ENCODE measurements around the gene UNC13A.

Gene UNC13A

DNA sequence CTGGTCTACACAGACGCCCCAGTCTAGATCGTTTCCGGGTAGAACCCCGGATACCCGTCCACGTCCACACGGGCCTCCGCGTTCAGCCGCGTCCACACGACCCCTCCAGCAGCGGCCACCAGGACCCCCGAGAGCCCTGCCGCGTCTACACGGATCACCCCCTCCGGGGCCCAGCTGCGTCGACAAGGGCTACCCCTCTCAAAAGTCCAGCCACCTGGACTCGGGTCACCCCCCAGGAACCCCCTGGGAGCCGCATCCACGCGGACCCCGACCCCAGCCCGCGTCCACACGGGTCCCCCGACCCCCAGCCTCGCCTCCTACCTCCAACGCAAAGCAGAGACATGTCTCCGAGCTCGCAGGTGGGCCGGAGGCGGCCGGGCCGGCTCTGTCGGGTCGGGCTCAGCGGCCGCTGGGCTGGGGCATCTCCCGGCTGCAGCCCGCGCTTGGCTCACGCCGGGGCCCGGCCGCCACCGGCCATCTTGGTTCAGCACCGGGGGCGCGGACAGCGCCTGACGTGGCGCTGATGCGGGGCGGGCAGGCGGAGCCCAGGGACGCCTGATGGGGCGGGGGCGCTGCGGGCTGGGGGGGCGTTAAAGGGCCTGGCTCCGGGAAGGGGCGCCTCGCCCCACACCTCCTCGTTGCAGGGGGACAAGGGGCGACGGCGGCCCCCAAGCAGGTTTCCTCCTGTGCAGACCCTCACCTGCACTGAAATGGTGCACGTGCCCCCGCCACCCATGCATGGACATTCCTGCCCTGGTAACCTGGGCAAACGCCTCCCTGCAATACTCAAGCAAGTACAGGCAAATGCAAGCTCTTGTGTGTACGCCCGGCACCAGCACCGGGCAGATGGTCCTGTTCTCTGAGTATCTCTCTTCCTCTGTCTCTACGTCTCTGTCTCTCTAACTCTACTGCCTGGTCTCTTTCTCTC, at the start of gene UNC13A:
UNC13A (minus strand) TSS at position 498 of the 928 bp plus-strand sequence; CDS start at position 343, 155 bp downstream.
- peak; percentile 72 for DNase-seq

DNA sequence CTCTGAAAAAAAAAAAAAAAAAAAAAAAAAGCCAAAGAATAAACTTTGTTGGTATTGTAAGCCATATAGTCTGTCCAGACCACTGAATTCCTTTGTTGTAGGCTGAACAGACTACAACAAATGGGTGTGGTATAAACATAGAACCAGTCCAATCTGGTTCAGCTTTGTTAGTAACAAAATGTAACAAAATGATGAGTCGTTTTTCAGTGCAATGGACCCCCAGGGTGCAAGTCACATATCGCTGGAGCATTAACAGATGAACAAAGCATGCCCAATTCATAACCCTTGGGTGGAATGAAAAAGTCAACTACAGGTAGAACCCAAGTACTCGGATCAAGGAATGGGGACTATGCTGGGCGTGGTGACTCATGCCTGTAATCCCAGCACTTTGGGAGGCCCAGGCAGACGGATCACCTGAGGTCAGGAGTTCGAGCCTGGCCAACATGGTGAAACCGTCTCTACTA, 49.6 kb upstream of the UNC13A start:
- DNase-seq = no peak

DNA sequence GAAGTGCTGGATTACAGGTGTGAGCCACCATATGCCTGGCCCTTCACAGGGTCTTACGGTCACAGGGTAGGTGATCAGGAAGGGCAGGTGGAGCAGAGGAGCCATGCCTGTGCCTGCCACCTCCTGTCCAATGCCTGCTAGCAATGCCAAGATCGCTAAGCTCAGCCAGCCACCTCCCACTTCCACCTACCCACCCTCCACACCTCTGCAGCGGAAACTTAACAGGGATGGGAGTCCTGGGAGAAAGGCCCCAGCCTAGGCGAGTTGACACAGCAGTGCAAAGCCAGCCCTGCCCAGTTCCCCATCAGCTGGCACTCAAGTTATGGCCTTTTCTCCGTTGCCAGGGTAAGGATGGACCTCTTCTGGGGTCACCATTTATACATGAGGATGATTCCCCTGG, 47.3 kb upstream of the UNC13A start:
- DNase-seq = no peak

GRCh38 chr19:17734146-17734545, 46.0 kb upstream of the UNC13A start:
- no peak for DNase-seq

- DNase-seq = no peak
Observed at GRCh38 chr19:17733127-17733526, 45.0 kb upstream of the UNC13A start.

DNA sequence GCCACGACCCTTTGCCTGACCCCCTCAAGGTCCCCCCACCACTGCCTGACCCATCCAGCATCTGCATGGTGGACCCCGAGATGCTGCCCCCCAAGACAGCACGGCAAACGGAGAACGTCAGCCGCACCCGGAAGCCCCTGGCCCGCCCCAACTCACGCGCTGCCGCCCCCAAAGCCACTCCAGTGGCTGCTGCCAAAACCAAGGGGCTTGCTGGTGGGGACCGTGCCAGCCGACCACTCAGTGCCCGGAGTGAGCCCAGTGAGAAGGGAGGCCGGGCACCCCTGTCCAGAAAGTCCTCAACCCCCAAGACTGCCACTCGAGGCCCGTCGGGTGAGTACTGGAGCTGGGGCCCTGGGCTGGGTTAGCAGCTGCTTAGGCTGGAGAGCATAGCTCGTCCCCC, 39.7 kb upstream of the UNC13A start:
- no peak for DNase-seq

DNA sequence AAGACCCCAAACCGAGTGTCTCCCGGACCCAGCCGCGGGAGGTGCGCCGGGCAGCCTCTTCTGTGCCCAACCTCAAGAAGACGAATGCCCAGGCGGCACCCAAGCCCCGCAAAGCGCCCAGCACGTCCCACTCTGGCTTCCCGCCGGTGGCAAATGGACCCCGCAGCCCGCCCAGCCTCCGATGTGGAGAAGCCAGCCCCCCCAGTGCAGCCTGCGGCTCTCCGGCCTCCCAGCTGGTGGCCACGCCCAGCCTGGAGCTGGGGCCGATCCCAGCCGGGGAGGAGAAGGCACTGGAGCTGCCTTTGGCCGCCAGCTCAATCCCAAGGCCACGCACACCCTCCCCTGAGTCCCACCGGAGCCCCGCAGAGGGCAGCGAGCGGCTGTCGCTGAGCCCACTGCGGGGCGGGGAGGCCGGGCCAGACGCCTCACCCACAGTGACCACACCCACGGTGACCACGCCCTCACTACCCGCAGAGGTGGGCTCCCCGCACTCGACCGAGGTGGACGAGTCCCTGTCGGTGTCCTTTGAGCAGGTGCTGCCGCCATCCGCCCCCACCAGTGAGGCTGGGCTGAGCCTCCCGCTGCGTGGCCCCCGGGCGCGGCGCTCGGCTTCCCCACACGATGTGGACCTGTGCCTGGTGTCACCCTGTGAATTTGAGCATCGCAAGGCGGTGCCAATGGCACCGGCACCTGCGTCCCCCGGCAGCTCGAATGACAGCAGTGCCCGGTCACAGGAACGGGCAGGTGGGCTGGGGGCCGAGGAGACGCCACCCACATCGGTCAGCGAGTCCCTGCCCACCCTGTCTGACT, 39.0 kb upstream of the UNC13A start:
- no peak for DNase-seq

DNA sequence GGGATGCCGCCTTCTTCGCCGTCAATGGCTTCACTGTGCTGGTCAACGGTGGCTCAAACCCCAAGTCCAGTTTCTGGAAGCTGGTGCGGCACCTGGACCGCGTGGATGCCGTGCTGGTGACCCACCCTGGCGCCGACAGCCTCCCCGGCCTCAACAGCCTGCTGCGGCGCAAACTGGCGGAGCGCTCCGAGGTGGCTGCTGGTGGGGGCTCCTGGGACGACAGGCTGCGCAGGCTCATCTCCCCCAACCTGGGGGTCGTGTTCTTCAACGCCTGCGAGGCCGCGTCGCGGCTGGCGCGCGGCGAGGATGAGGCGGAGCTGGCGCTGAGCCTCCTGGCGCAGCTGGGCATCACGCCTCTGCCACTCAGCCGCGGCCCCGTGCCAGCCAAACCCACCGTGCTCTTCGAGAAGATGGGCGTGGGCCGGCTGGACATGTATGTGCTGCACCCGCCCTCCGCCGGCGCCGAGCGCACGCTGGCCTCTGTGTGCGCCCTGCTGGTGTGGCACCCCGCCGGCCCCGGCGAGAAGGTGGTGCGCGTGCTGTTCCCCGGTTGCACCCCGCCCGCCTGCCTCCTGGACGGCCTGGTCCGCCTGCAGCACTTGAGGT, 38.1 kb upstream of the UNC13A start:
- no peak for DNase-seq

DNA sequence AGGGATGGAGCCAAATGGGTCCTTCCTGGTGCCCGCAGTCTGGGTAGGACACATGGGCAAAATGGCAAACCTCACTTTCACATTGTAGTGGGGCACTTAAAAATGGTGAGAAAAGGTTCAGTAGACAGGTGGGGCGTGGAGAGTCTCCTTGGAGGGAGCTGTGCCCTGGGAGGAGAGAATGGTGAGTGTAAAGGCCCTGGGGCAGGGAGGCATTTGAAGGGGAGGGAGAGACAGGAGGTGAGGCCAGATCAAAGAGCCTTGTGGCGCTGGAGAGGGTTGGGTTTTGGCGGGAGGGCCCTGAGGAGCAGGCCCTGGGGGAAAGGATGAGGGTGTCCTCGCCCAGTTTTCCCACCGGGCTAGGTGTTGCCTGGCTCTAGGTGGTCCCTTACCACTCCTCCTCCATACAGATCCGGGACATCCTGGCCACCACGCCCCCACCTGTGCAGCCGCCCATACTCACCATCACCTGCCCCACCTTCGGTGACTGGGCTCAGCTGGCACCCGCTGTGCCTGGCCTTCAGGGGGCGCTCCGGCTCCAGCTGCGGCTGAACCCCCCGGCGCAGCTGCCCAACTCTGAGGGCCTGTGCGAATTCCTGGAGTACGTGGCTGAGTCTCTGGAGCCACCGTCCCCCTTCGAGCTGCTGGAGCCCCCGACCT, 37.4 kb upstream of the UNC13A start:
- no peak for DNase-seq

DNA sequence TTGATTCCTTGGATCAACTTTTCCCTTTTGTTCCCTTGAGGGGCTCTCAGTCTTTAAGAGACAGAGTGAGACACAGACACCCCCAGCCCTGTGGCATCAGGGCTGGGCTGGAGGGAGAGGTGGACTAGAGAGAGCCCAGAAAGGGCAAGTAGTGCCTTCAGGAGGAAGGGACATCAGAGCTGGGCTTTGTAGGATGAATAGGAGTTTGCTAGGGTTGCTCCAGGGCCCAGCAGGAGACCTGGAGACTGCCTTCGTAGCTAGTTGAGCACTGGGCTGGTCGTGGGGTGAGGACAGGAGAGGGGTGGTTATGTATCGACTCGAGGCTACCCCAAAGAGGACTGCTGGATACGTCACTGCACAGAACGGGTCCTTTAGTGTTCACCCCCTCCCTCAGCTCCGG, 36.5 kb upstream of the UNC13A start:
- DNase-seq = no peak

GRCh38 chr19:17722655-17723240, 34.6 kb upstream of the UNC13A start:
- DNase-seq = no peak

- DNase-seq = no peak
Observed at GRCh38 chr19:17721821-17722220, 33.7 kb upstream of the UNC13A start.

- no peak for DNase-seq
Observed at GRCh38 chr19:17721111-17721628, 33.0 kb upstream of the UNC13A start.

DNA sequence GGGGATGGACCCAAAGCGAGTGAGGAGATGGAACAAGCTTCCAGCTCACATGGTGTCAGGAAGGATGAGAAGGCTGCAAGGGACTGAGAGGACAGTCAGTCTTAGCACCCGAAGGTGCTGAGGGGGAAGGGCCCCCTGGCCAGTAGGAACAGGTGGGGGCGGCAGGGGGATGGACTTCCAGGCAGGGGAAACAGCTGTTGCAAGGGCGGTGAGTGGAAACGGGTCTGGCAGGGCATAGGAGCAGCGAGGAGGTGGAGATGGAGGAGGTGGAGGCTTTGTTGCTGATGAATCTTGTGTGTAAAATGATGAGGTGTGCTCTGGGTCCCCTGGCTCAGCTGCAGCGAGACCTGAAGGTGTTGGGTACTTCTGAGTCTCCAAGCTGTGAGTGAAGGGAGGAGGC, 32.3 kb upstream of the UNC13A start:
- DNase-seq = no peak

GRCh38 chr19:17719730-17720400, 31.7 kb upstream of the UNC13A start:
- DNase-seq = peak; percentile 26

GRCh38 chr19:17718947-17719711, 31.0 kb upstream of the UNC13A start, which contains the start of gene MAP1S:
TSS of gene MAP1S (plus strand) at chr19:17719480. CDS start at chr19:17719503, 23 bp downstream.
- peak; percentile 70 for DNase-seq

- no peak for DNase-seq
Observed at GRCh38 chr19:17718550-17718946, 30.4 kb upstream of the UNC13A start.

DNA sequence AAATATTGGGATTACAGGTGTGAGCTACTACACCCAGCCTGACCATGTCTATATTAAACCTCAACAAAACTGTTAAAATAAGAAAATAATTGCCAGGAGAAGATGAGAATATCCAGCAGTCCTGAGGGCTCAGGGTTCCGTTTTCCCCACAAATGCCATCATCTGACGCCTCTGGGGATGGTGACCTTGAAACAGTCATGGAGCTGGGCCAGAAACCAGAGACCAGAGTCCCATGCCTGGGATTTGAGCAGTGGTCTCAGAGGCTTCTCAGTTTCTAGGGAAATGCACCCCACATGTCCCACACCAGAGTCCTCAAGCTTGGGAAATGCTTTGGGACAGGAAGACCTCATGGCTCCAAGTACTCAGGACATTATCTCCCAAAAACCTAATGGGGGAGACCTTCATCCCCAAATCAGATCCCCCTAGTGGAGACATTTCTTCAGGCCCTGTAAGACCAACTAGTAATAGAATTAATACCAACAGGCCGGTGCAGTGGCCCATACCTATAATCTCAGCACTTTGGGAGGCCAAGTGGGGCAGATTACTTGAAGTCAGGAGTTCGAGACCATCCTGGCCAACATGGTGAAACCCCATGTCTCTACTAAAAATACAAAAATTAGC, 28.3 kb upstream of the UNC13A start:
- DNase-seq = no peak

GRCh38 chr19:17711851-17712250, 23.7 kb upstream of the UNC13A start:
- no peak for DNase-seq

- no peak for DNase-seq
Observed at GRCh38 chr19:17706750-17707181, 18.6 kb upstream of the UNC13A start.
